ENCODE measurements around the gene AGAP1.

The AGAP1 gene

GRCh38 chr2:235697041-235697440 lies 203.2 kb downstream of the AGAP1 start:
- DNase-seq, result no peak

- DNase-seq, result no peak
These were observed 204.2 kb downstream of the AGAP1 start for GRCh38 chr2:235698028-235698427.

GRCh38 chr2:235698491-235698890 lies 204.6 kb downstream of the AGAP1 start:
- DNase-seq, result no peak

GRCh38 chr2:235699576-235699975 lies 205.7 kb downstream of the AGAP1 start:
- DNase-seq, result no peak

- DNase-seq, result no peak
These were observed 207.6 kb downstream of the AGAP1 start for GRCh38 chr2:235701206-235701981.

DNA sequence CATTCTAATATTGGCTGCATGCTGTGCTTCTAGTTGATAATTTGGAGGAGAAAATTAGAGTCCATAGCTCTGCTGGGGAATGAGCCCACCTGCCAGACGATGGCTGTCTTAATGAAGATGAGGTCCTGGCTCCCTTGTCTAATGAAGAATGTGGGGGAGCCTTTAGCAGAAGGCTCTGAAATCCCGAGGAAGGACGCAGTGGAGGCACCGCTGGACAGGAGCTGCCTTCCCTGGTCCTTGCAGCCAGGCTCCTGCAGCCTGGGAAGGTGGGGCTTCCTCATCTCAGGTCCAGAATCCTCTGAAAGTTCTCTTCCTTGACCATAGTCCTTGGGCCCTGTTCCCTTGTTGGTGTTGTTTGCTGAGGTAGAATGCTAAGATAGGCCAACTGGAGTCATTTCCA lies 208.3 kb downstream of the AGAP1 start:
- DNase-seq, result no peak

GRCh38 chr2:235703711-235704295 lies 210.0 kb downstream of the AGAP1 start:
- no peak for DNase-seq

DNA sequence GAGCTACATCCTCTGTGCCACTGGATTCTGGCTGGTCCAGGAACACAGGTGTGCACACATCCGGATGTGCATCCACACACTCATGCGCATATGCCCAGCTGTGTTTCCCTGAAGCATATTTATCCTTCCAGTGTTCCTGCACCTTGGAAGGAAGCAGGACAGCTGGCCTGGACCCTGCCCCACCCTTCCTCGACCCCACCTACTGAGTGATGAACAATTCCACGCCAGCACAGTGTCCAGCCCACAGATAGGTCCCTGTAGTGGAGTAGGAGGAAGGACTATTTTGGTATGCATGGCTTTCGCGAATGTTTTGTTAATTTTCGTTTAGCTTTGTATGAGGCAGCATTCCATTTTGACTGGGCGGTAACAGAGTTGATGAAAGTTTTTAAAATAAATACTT lies 211.5 kb downstream of the AGAP1 start:
- no peak for DNase-seq

- no peak for DNase-seq
These were observed 212.7 kb downstream of the AGAP1 start for GRCh38 chr2:235706506-235706905.

GRCh38 chr2:235707411-235708096 lies 213.7 kb downstream of the AGAP1 start:
- DNase-seq, result no peak

- no peak for DNase-seq
These were observed 215.4 kb downstream of the AGAP1 start for GRCh38 chr2:235709124-235709813.

DNA sequence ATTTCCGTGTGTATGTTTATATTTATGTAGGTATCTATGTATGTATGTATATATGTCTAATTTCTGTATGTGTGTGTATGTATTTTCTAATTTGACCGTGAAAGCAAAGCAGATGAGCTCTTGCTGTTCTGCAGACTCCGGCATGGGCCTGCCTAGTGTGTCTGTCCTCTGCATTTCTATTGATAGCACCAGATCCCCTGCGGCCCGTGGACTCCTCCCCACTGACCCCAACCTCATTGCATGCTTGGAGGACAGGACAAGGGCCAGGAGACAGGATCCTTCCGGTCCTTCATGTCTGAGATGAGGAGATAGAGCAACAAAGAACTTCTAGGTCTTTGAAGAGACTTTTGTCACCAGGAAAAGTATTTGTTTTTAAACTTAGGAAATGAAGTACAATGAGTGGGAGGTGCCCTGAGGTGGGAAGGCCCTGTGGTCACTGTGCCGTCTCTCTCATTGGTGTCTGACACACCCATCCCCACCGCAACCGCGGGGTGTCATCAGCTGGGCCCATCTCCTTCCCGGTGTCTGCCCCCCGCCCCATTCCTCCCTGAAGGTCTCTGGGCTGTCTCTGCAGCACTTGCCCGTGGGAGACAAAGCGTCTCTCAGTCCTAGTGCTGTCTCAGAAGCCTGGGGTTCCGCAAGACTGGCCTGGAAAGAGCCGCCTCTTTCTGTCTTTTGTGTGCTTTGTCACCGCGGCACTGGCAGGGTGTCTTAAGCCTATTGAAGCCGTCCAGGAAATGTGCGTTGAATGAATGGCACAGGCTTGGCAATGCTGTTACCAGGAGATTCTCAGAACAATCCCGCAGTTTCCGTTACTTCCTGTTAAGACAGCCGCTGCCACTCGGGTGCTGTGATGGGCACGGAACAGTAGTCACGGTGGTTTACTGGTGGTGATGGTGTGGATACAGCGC lies 216.4 kb downstream of the AGAP1 start:
- no peak for DNase-seq

- DNase-seq, result no peak
These were observed 217.1 kb downstream of the AGAP1 start for GRCh38 chr2:235710933-235711332.

GRCh38 chr2:235711527-235711926 lies 217.7 kb downstream of the AGAP1 start:
- DNase-seq, result no peak

- no peak for DNase-seq
These were observed 218.3 kb downstream of the AGAP1 start for GRCh38 chr2:235712176-235712575.

DNA sequence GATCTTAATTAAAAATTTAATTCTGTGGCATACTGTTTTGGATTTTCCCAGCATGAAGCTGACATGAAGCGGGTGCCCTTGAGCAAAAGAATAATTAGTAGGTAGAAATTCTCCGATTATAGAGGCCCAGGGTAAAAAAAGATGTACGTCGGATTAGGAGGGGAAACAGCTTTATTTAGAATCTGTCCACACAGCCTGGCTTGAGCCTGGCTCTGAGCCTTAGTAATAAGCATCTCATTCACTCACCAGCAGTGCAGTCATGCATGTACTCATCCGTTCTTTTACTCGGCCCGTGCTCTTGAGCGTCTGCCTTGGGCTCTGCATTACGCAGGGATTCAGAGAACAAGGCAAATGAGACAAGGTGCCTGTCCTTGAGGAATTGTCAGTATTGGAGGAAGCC lies 219.3 kb downstream of the AGAP1 start:
- no peak for DNase-seq

GRCh38 chr2:235715601-235716000 lies 221.8 kb downstream of the AGAP1 start:
- DNase-seq, result no peak

DNA sequence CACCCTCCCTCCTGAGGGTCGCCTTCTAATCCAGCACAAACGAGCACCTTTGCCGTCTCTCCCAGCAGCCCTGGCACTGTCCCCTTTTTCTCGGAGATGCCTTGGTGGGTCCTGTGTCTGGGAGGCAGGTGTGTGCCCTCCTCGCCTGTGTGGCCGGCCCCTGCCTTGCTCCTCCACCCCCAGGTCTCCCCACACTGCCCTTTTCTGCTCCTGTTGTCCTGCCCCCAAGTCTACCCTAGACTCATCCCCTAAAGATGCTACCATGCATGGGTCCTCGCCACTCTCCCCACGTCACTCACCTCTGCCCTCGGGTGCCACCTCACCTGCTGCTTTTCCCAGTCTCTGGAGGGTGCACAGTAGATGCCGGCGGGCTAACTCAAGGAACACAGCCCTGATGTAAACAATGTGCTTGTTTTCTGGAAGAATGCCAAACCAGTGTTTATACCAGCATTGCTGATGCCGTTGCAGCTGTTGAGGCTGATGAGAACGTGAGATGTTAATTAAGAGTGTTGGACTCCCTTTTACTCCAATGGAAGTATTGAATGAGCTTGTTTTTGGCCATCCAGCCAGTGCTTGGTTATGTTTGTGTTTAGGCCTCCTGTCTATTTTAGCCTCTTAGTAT lies 223.1 kb downstream of the AGAP1 start:
- no peak for DNase-seq

- DNase-seq, result no peak
These were observed 225.5 kb downstream of the AGAP1 start for GRCh38 chr2:235719146-235719942.

GRCh38 chr2:235721625-235722024 lies 227.8 kb downstream of the AGAP1 start:
- DNase-seq, result no peak

GRCh38 chr2:235722869-235723268 lies 229.0 kb downstream of the AGAP1 start:
- DNase-seq, result no peak
